Type B pancreatic cell (in vitro differentiated cells): ENCODE results near the gene GRM4. TPM values are rescaled to one million over a fixed set of nuclear protein-coding genes. Genes with fewer than 3 reads are reported as not detected.
A peak's percentile ranks its signal among the peaks of the same experiment; 100 is the strongest.

Source experiments
- DNase-seq: peaks from one replicate; pipeline ENCODE4 v3.0.0; 2021; ENCODE audit warnings: mixed read lengths; ENCODE audit not compliant: unreplicated experiment; ENCODE audit errors: extremely low spot score
- H3K27ac Mint-ChIP-seq: 2 replicates; pipeline ENCODE4 v1.8.0; 2021; ENCODE audit warnings: mild to moderate bottlenecking, mixed read lengths
- H3K27me3 Mint-ChIP-seq: 2 replicates; pipeline ENCODE4 v1.8.0; 2021; ENCODE audit warnings: mixed read lengths
- H3K36me3 Mint-ChIP-seq: 2 replicates; pipeline ENCODE4 v1.8.0; 2021; ENCODE audit warnings: mixed read lengths
- H3K4me1 Mint-ChIP-seq: one replicate; pipeline ENCODE4 v1.8.0; 2021; ENCODE audit warnings: mixed read lengths; ENCODE audit not compliant: unreplicated experiment
- H3K4me3 Mint-ChIP-seq: 2 replicates; pipeline ENCODE4 v1.8.0; 2021; ENCODE audit warnings: mild to moderate bottlenecking, mixed read lengths
- H3K9me3 Mint-ChIP-seq: 2 replicates; pipeline ENCODE4 v1.8.0; 2021; ENCODE audit warnings: mixed read lengths
- CTCF ChIP-seq: fragments of 200-600 bp; sonication (generic); conservative IDR thresholded peaks from 2 replicates; pipeline ENCODE4 v1.5.0; 2021; ENCODE audit warnings: antibody characterized with exemption, mild to moderate bottlenecking
- total RNA-seq: library from RNA; stranded (reverse); gene quantifications from 2 replicates; pipeline ENCODE4 v1.2.1, GENCODE V29; 2021; ENCODE audit warnings: low replicate concordance

GRM4 gene
- total RNA-seq, 1 donor from 2014 or later, result 2.2 TPM

GRCh38 chr6:34079899-34080298 lies 66.0 kb downstream of the GRM4 start:
- Mint-ChIP-seq H3K9me3 (no peaks in the 10 kb centered on the region), H3K27ac (no peak overlapping the region), H3K27me3 (no peaks in the 10 kb centered on the region), H3K4me1 (peaks cover 4% of the 10 kb centered on the region), H3K36me3 (no peaks in the 10 kb centered on the region), H3K4me3 (no peak overlapping the region)
- TF ChIP-seq CTCF, result no peak
- DNase-seq, result no peak

- H3K9me3 Mint-ChIP-seq, result no peaks in the 10 kb centered on the region
- DNase-seq, result no peak
- no peak overlapping the region for H3K27ac Mint-ChIP-seq
- no peaks in the 10 kb centered on the region for H3K27me3 Mint-ChIP-seq
- no peaks in the 10 kb centered on the region for H3K4me1 Mint-ChIP-seq
- no peaks in the 10 kb centered on the region for H3K36me3 Mint-ChIP-seq
- no peak for TF ChIP-seq CTCF
- no peak overlapping the region for H3K4me3 Mint-ChIP-seq
Measured at GRCh38 chr6:34075906-34076305, 70.0 kb downstream of the GRM4 start.

GRCh38 chr6:34074064-34074742 lies 71.7 kb downstream of the GRM4 start:
- Mint-ChIP-seq H3K4me3 (no peak overlapping the region), H3K27me3 (peaks cover 3% of the 10 kb centered on the region), H3K4me1 (no peaks in the 10 kb centered on the region), H3K27ac (no peak overlapping the region), H3K9me3 (no peaks in the 10 kb centered on the region), H3K36me3 (no peaks in the 10 kb centered on the region)
- peak; percentile 19 for TF ChIP-seq CTCF
- DNase-seq, result no peak

GRCh38 chr6:34073540-34073939 lies 72.3 kb downstream of the GRM4 start:
- Mint-ChIP-seq H3K4me1 (no peaks in the 10 kb centered on the region), H3K27ac (no peak overlapping the region), H3K27me3 (peaks cover 3% of the 10 kb centered on the region), H3K4me3 (no peak overlapping the region), H3K9me3 (no peaks in the 10 kb centered on the region), H3K36me3 (no peaks in the 10 kb centered on the region)
- TF ChIP-seq CTCF, result no peak
- DNase-seq, result no peak

- Mint-ChIP-seq H3K9me3 (no peaks in the 10 kb centered on the region), H3K27ac (no peak overlapping the region), H3K36me3 (no peaks in the 10 kb centered on the region), H3K4me1 (no peaks in the 10 kb centered on the region), H3K4me3 (no peak overlapping the region), H3K27me3 (peaks cover 5% of the 10 kb centered on the region)
- no peak for TF ChIP-seq CTCF
- no peak for DNase-seq
Measured at GRCh38 chr6:34072727-34073126, 73.2 kb downstream of the GRM4 start.
